NB4 (cell line): ENCODE results near the gene COL8A1.

Source experiments
- DNase-seq: peaks from one replicate; pipeline ENCODE4 v3.0.0; 2010; ENCODE audit warnings: low read depth
- H3K4me3 ChIP-seq: one replicate; pipeline ENCODE4 v1.5.1; 2011; ENCODE audit warnings: mild to moderate bottlenecking, low read depth, low read length, moderate library complexity
- MYC ChIP-seq: IDR thresholded peaks from 2 replicates; pipeline ENCODE4 v1.6.1; 2011; ENCODE audit warnings: low read depth, low read length
- POLR2A ChIP-seq: IDR thresholded peaks from 2 replicates; pipeline ENCODE4 v1.6.1; 2011; ENCODE audit warnings: mild to moderate bottlenecking; ENCODE audit not compliant: insufficient read length; ENCODE audit errors: extremely low read depth
- TF ChIP-seq, protein P1 (sequence below): IDR thresholded peaks from one replicate; pipeline ENCODE4 v1.5.1; 2012; ENCODE audit warnings: low read depth, low read length
- TF ChIP-seq, protein P2 (sequence below): IDR thresholded peaks from 2 replicates; pipeline ENCODE4 v1.6.1; 2011; ENCODE audit warnings: low read depth, low read length

The COL8A1 gene

DNA sequence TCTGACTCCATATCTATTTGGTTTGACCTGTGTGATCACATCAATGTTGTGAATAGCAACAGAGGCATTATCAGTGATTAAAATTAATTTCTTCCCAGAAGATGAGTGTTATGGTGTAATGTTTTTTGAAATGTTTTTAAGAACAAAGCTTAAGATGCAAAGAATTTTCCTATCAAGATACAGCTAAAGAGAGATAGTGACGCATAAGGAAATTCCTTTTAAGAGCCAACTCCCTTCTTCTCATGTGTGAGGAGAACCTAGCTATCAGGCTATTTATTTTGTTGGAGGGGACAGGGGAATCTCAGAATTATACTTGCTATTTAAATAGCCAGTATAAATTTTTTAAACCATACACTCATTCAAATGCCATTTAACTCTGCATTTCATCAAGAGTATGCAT lies 71.3 kb downstream of the COL8A1 start:
- no peak for DNase-seq
- H3K4me3 ChIP-seq = no peak overlapping the region
- TF ChIP-seq, protein P1, sequence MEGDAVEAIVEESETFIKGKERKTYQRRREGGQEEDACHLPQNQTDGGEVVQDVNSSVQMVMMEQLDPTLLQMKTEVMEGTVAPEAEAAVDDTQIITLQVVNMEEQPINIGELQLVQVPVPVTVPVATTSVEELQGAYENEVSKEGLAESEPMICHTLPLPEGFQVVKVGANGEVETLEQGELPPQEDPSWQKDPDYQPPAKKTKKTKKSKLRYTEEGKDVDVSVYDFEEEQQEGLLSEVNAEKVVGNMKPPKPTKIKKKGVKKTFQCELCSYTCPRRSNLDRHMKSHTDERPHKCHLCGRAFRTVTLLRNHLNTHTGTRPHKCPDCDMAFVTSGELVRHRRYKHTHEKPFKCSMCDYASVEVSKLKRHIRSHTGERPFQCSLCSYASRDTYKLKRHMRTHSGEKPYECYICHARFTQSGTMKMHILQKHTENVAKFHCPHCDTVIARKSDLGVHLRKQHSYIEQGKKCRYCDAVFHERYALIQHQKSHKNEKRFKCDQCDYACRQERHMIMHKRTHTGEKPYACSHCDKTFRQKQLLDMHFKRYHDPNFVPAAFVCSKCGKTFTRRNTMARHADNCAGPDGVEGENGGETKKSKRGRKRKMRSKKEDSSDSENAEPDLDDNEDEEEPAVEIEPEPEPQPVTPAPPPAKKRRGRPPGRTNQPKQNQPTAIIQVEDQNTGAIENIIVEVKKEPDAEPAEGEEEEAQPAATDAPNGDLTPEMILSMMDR = no peak
- TF ChIP-seq, protein P2, sequence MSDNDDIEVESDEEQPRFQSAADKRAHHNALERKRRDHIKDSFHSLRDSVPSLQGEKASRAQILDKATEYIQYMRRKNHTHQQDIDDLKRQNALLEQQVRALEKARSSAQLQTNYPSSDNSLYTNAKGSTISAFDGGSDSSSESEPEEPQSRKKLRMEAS = no peak
- TF ChIP-seq POLR2A = no peak

DNA sequence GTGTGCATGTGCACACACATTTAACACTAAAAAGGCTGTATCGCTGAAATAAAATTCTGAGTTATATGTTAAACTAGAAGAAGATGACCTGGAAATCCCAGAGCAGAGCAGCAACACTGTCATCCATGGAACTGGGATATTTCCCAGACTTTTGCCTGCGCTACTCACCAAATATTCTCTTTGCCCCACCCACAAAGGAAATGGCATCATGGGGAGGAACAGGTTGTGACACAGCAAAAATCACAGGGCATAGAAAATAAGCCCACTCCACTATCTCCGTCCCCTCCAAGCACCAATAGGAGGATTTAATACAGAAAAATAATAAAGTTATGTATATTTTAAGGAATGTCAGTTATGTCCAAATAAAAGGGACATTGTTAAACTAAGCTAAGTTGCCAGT lies 71.7 kb downstream of the COL8A1 start:
- DNase-seq = no peak
- TF ChIP-seq POLR2A (no peak), MYC (no peak)
- TF ChIP-seq, protein P1 = no peak
- TF ChIP-seq, protein P2 = no peak
- H3K4me3 ChIP-seq = no peak overlapping the region

DNA sequence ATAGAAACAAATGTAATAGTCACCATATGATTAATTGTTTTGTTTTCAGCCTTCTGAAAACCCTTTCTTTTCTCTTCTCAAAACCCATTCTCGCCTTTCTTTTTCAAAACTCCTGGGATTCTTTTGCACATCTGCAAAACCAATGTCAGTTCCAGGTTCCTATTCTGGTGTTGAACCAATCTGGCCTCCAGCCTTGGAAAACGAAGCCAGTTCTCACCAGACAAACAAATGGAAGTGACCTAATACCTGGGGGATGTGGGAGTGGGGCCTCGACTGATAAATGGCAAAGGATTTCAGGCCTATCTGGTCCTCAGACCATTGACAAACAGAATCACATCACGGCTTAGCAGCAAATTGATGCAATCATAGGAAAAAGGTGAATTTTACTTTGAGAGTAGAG lies 73.0 kb downstream of the COL8A1 start:
- DNase-seq = no peak
- TF ChIP-seq, protein P2 = no peak
- TF ChIP-seq MYC = no peak
- no peak for TF ChIP-seq POLR2A
- TF ChIP-seq, protein P1 = no peak
- no peak overlapping the region for H3K4me3 ChIP-seq

DNA sequence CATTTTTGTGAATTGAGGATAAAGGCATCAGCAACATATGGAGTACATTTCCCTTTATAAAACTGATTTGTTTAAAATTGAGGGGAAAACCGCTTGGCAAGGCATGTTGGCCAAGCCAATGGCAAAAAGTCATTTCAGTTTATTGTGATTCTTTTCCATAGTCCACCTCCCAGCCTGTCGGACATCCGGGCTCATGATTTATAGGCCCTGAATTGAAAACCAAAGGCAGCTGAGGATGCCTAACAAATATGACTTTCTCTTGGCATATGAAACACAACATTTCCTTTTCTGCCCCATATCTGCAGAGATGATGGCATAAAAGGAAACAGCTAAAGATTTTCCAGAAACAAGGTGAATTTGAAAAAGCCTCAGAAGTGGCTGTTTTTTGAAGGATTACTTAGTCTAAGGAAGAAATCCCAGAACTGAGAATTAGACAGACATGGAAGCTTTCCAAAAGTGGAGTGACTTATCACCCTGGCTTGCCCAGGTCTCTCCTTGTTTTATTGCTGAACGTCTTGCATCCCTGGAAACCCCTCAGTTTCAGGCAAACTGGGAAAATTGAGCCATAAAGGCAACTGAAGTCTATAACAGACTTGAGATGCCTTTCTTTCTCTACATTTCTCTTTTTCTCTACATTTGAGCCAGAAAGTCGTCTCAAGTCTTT lies 74.0 kb downstream of the COL8A1 start:
- TF ChIP-seq, protein P1 = no peak
- no peak for TF ChIP-seq MYC
- TF ChIP-seq POLR2A = no peak
- TF ChIP-seq, protein P2 = no peak
- DNase-seq = no peak
- no peak overlapping the region for H3K4me3 ChIP-seq

DNA sequence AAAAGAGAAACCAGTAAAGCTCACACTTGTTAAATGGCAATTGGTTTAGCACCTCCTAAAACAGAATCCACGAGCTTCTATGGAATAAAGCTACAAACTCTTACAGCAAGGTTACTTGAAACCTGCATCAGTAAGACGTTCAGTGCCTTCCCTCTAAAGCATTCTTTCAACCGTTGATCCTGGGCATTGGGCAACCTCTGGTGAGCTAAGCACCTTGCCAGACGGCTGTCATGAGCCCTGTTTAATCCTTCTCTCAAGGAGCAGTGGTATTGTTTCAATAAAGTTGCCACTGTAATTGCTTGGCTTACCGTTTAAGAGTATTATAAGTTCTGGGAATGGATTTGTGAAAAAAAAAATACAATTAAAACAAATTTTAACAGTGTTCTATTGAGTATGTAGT lies 75.0 kb downstream of the COL8A1 start:
- no peak overlapping the region for H3K4me3 ChIP-seq
- TF ChIP-seq, protein P1 = no peak
- TF ChIP-seq POLR2A (no peak), MYC (no peak)
- TF ChIP-seq, protein P2 = no peak
- DNase-seq = no peak

DNA sequence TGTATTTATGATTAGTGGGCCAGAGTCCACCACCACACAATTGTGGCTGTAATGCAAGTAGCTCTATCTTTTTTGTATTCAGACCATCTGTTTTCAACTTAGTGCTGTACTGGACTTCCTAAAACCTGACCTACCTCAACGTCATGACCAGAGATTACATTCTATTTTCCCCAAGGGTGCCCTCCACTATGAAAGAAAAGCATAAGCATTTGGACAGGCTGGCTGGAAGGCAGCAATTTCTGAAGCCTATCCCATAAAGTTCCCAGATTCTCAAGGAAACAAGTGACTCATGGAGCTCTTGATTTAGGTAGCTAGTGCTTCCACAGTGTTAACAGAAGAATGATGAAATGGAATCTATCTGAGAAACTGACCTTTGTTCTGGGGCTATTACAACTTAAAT lies 75.8 kb downstream of the COL8A1 start:
- DNase-seq = no peak
- TF ChIP-seq MYC (no peak), POLR2A (no peak)
- TF ChIP-seq, protein P2 = no peak
- TF ChIP-seq, protein P1 = no peak

More for the DNA sequence above, 75.8 kb downstream of the COL8A1 start:
- no peak overlapping the region for H3K4me3 ChIP-seq
